Neural cell (in vitro differentiated cells): Measurements from ENCODE around the gene PARM1.

Source experiments
- EZH2 ChIP-seq: fragments of 200-600, 300-800 bp; shearing (Covaris generic), sonication (generic); IDR thresholded peaks from 2 replicates; pipeline ENCODE4 v1.6.1; 2014; ENCODE audit warnings: antibody characterized with exemption, low read length, borderline replicate concordance, mild to moderate bottlenecking; ENCODE audit not compliant: insufficient read depth, poor library complexity, severe bottlenecking
- POLR2AphosphoS5 ChIP-seq: IDR thresholded peaks from 2 replicates; pipeline ENCODE4 v1.6.1; 2012
- RAD21 ChIP-seq: fragments of 450-650 bp; conservative IDR thresholded peaks from 2 replicates; pipeline ENCODE4 v1.6.1; 2014; ENCODE audit warnings: antibody characterized with exemption, mild to moderate bottlenecking, moderate library complexity
- TAF1 ChIP-seq: IDR thresholded peaks from 2 replicates; pipeline ENCODE4 v1.6.1; 2012; ENCODE audit warnings: low read depth
- TF ChIP-seq, protein P1 (sequence below): fragments of 450-650 bp; IDR thresholded peaks from 2 replicates; pipeline ENCODE4 v1.5.1; 2014; ENCODE audit warnings: antibody characterized with exemption, mild to moderate bottlenecking, moderate library complexity; ENCODE audit not compliant: poor library complexity, severe bottlenecking
- TF ChIP-seq, protein P2 (sequence below): IDR thresholded peaks from 2 replicates; pipeline ENCODE4 v1.6.1; 2012; ENCODE audit warnings: borderline replicate concordance

DNA sequence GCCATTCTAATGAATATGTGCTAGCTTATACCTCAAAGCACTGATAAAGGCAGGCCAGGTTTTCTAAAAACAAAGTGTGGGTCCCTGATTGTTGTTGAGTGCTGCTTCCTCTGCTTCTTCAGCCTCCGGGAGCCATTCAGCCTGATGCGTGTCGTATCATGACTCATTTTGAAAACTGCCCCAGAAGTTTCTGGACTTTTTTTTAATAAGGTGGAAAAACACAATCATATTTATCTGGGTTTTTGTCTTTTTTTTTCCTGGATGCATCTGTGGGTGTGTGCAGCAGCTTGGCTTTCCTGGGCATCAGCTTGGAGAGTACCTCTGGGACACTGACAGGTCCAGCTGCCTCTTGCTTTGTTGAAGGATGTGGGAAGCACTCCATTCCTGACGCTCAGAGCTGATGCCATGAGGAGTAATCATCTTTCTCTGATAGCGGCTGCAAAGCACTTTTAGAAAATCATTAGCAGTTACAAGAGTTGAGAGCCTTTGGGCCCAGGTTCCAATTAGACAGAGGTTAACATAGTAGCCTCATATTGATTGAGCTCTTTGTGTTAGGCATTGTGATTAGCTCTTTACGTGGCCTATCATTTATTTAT, 66.9 kb downstream of the PARM1 start:
- TF ChIP-seq, protein P1, sequence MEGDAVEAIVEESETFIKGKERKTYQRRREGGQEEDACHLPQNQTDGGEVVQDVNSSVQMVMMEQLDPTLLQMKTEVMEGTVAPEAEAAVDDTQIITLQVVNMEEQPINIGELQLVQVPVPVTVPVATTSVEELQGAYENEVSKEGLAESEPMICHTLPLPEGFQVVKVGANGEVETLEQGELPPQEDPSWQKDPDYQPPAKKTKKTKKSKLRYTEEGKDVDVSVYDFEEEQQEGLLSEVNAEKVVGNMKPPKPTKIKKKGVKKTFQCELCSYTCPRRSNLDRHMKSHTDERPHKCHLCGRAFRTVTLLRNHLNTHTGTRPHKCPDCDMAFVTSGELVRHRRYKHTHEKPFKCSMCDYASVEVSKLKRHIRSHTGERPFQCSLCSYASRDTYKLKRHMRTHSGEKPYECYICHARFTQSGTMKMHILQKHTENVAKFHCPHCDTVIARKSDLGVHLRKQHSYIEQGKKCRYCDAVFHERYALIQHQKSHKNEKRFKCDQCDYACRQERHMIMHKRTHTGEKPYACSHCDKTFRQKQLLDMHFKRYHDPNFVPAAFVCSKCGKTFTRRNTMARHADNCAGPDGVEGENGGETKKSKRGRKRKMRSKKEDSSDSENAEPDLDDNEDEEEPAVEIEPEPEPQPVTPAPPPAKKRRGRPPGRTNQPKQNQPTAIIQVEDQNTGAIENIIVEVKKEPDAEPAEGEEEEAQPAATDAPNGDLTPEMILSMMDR, result no peak
- TF ChIP-seq, protein P2, sequence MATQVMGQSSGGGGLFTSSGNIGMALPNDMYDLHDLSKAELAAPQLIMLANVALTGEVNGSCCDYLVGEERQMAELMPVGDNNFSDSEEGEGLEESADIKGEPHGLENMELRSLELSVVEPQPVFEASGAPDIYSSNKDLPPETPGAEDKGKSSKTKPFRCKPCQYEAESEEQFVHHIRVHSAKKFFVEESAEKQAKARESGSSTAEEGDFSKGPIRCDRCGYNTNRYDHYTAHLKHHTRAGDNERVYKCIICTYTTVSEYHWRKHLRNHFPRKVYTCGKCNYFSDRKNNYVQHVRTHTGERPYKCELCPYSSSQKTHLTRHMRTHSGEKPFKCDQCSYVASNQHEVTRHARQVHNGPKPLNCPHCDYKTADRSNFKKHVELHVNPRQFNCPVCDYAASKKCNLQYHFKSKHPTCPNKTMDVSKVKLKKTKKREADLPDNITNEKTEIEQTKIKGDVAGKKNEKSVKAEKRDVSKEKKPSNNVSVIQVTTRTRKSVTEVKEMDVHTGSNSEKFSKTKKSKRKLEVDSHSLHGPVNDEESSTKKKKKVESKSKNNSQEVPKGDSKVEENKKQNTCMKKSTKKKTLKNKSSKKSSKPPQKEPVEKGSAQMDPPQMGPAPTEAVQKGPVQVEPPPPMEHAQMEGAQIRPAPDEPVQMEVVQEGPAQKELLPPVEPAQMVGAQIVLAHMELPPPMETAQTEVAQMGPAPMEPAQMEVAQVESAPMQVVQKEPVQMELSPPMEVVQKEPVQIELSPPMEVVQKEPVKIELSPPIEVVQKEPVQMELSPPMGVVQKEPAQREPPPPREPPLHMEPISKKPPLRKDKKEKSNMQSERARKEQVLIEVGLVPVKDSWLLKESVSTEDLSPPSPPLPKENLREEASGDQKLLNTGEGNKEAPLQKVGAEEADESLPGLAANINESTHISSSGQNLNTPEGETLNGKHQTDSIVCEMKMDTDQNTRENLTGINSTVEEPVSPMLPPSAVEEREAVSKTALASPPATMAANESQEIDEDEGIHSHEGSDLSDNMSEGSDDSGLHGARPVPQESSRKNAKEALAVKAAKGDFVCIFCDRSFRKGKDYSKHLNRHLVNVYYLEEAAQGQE, result peak; percentile 39
- TF ChIP-seq TAF1 (no peak), POLR2AphosphoS5 (no peak), EZH2 (no peak), RAD21 (no peak)
